ENCODE measurements around the gene GKN2.

GKN2 gene

DNA sequence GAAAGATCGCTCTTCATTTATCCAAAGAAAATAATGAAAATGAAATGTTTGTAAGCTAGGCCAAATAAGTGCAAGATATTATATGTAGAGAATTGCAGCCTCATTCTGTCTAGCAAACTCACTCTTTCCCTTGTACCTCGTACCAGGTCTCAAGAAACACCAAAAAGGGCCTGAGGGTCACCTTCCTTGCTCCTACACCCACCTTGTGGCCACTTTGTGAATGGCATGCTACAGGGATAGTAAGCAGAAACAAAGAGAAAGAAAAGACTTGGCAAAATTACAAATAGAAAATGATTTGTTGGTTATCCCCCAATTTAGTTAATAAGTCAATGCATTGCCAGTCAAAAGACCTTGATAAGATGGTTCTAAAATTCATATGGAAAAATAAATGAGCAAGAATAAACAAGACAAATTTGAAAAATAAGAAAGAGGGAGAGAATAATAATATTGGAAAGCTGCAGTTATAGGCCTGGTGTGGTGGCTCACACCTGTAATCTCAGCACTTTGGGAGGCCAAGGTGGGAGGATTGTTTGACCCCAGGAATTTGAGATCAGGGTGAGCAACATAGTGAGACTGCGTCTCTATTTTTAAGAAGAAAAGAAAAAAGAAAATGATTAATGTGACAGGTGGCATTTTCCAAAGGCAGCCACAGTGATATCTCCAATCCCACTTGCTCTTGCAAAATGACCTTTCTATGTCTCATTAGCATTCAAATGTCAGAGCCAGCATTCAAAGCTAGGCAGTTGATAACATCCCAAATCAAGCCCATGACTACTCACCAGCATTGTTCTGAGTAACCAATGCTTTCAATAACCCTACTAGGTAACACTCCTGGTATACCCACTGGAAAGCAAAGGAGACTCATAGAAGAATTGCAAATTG is 42.7 kb downstream of the GKN2 start:
- H3K4me3 ChIP-seq (ENCODE audit: low read depth, low read length) = no peak overlapping the region
- peak; percentile 71 for DNase-seq
- H3K27ac ChIP-seq = no peak overlapping the region
- TF ChIP-seq, protein P1, sequence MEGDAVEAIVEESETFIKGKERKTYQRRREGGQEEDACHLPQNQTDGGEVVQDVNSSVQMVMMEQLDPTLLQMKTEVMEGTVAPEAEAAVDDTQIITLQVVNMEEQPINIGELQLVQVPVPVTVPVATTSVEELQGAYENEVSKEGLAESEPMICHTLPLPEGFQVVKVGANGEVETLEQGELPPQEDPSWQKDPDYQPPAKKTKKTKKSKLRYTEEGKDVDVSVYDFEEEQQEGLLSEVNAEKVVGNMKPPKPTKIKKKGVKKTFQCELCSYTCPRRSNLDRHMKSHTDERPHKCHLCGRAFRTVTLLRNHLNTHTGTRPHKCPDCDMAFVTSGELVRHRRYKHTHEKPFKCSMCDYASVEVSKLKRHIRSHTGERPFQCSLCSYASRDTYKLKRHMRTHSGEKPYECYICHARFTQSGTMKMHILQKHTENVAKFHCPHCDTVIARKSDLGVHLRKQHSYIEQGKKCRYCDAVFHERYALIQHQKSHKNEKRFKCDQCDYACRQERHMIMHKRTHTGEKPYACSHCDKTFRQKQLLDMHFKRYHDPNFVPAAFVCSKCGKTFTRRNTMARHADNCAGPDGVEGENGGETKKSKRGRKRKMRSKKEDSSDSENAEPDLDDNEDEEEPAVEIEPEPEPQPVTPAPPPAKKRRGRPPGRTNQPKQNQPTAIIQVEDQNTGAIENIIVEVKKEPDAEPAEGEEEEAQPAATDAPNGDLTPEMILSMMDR (IDR thresholded peaks at IDR 0.05; ENCODE audit: low read depth, low read length, missing control alignments) = peak; percentile 91
- in situ Hi-C loops (cut with HindIII; ENCODE audit: low pct_ligation_motif_present, low sequenced_read_pairs) = no loop called here
- H3K36me3 ChIP-seq (replicated peaks) = no peaks in the 10 kb centered on the region
- H3K27me3 ChIP-seq (replicated peaks) = no peaks in the 10 kb centered on the region

GRCh38 chr2:68908392-68908970 is 44.2 kb downstream of the GKN2 start:
- no peaks in the 10 kb centered on the region for H3K27me3 ChIP-seq (replicated peaks)
- no peak overlapping the region for H3K27ac ChIP-seq
- in situ Hi-C loops (cut with HindIII; ENCODE audit: low pct_ligation_motif_present, low sequenced_read_pairs) = no loop called here
- H3K4me3 ChIP-seq (ENCODE audit: low read depth, low read length) = no peak overlapping the region
- peak; percentile 33 for DNase-seq
- TF ChIP-seq, protein P1 (IDR thresholded peaks at IDR 0.05; ENCODE audit: low read depth, low read length, missing control alignments) = no peak
- H3K36me3 ChIP-seq (replicated peaks) = no peaks in the 10 kb centered on the region

DNA sequence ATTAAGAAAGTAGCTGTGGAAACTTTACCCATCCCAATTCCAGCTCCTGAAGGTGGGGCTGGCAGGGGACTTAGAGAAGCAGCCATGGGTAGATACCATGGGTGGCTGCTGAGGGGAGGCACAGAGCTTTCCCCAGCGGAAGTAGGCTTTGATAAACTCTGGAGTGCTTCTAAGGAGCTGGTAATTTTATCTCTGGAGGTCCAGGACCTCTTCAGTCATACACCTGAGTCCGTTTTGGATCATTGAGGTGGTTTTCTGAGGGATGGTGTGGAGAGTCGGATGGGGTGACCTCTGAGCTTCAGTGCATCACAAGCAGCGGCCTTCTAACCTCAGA is 44.8 kb downstream of the GKN2 start:
- Histone ChIP-seq H3K27ac (no peak overlapping the region), H3K4me3 (ENCODE audit: low read depth, low read length) (no peak overlapping the region), H3K36me3 (replicated peaks) (no peaks in the 10 kb centered on the region), H3K27me3 (replicated peaks) (no peaks in the 10 kb centered on the region)
- no peak for DNase-seq
- in situ Hi-C loops (cut with HindIII; ENCODE audit: low pct_ligation_motif_present, low sequenced_read_pairs) = no loop called here
- TF ChIP-seq, protein P1 (IDR thresholded peaks at IDR 0.05; ENCODE audit: low read depth, low read length, missing control alignments) = no peak

DNA sequence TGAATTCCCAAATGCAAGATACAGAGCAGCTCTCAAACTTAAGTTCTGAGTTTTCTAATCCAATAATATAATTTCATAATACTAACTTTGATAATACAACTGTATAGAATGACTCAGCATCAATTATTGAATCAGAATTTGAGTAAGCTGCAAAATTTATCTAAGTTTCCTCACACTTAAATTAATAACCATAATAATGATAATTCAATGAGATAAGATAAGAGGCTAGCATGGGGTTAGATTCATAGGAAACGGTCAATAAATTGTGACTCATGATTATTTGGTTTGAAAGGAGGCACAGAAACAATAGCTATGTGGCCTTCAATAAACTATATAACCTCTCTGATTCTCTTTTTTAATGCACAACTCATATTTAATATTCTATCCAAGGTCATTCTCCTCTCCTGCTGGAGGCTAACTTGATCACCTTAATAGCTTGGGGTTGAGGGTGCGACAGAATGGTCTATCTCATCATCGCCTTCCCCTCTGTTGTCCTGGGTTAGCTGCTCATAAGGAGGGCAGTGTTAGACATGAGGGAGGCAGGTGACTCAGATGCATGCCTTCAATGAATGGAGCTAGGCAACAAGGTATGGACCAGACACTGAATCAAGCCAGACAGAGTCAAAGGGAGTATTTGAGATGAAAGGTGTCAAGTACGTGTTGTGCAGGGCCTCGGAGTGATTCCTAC is 45.3 kb downstream of the GKN2 start:
- no peak for DNase-seq
- no peak overlapping the region for H3K27ac ChIP-seq
- TF ChIP-seq, protein P1 (IDR thresholded peaks at IDR 0.05; ENCODE audit: low read depth, low read length, missing control alignments) = no peak
- H3K36me3 ChIP-seq (replicated peaks) = no peaks in the 10 kb centered on the region
- in situ Hi-C loops (cut with HindIII; ENCODE audit: low pct_ligation_motif_present, low sequenced_read_pairs) = no loop called here
- H3K4me3 ChIP-seq (ENCODE audit: low read depth, low read length) = no peak overlapping the region
- H3K27me3 ChIP-seq (replicated peaks) = no peaks in the 10 kb centered on the region

GRCh38 chr2:68906716-68907115 is 46.0 kb downstream of the GKN2 start:
- H3K36me3 ChIP-seq (replicated peaks) = no peaks in the 10 kb centered on the region
- in situ Hi-C loops (cut with HindIII; ENCODE audit: low pct_ligation_motif_present, low sequenced_read_pairs) = no loop called here
- TF ChIP-seq, protein P1 (IDR thresholded peaks at IDR 0.05; ENCODE audit: low read depth, low read length, missing control alignments) = no peak
- DNase-seq = no peak
- no peak overlapping the region for H3K27ac ChIP-seq
- no peaks in the 10 kb centered on the region for H3K27me3 ChIP-seq (replicated peaks)
- H3K4me3 ChIP-seq (ENCODE audit: low read depth, low read length) = no peak overlapping the region
